IPS-15b (cell line): ENCODE data around the gene MEMO1.
"Not testable (repeated sequence)": the region's sequence is repeated elsewhere in the genome, so short reads cannot be mapped to it uniquely, and the experiment has no call there.

Experiments
- H3K27me3 ChIP-seq: one replicate; pipeline ENCODE4 v1.6.1; 2013; ENCODE audit warnings: low read length; ENCODE audit not compliant: control insufficient read depth, insufficient read depth
- H3K36me3 ChIP-seq: one replicate; pipeline ENCODE4 v1.6.1; 2013; ENCODE audit warnings: low read length; ENCODE audit not compliant: control insufficient read depth, insufficient read depth
- H3K4me1 ChIP-seq: one replicate; pipeline ENCODE4 v1.6.1; 2013; ENCODE audit warnings: mild to moderate bottlenecking, low read length; ENCODE audit not compliant: control insufficient read depth, insufficient read depth
- H3K4me3 ChIP-seq: one replicate; pipeline ENCODE4 v1.5.1; 2013; ENCODE audit warnings: low read depth, low read length
- H3K9ac ChIP-seq: one replicate; pipeline ENCODE4 v1.6.1; 2013; ENCODE audit warnings: low read depth, mild to moderate bottlenecking, low read length
- H3K9me3 ChIP-seq: one replicate; pipeline ENCODE4 v1.6.1; 2013; ENCODE audit warnings: mild to moderate bottlenecking, low read length; ENCODE audit not compliant: control insufficient read depth, insufficient read depth

Gene MEMO1

GRCh38 chr2:31842150-31842549 is 168.7 kb downstream of the MEMO1 start:
- not testable (repeated sequence) for H3K4me1 ChIP-seq, H3K27me3 ChIP-seq, H3K9me3 ChIP-seq, H3K36me3 ChIP-seq, H3K9ac ChIP-seq, H3K4me3 ChIP-seq

GRCh38 chr2:31835450-31835849 is 175.4 kb downstream of the MEMO1 start:
- no peaks in the 10 kb centered on the region for H3K27me3 ChIP-seq
- H3K9me3 ChIP-seq = no peaks in the 10 kb centered on the region
- no peaks in the 10 kb centered on the region for H3K4me1 ChIP-seq
- no peak overlapping the region for H3K4me3 ChIP-seq
- H3K9ac ChIP-seq = no peak overlapping the region
- H3K36me3 ChIP-seq = no peaks in the 10 kb centered on the region

- H3K36me3 ChIP-seq = no peaks in the 10 kb centered on the region
- no peaks in the 10 kb centered on the region for H3K9me3 ChIP-seq
- H3K27me3 ChIP-seq = no peaks in the 10 kb centered on the region
- no peak overlapping the region for H3K4me3 ChIP-seq
- no peaks in the 10 kb centered on the region for H3K4me1 ChIP-seq
- H3K9ac ChIP-seq = no peak overlapping the region
Measured at GRCh38 chr2:31832363-31832762, 178.4 kb downstream of the MEMO1 start.

- no peaks in the 10 kb centered on the region for H3K9me3 ChIP-seq
- no peaks in the 10 kb centered on the region for H3K36me3 ChIP-seq
- H3K9ac ChIP-seq = no peak overlapping the region
- no peak overlapping the region for H3K4me3 ChIP-seq
- no peaks in the 10 kb centered on the region for H3K27me3 ChIP-seq
- no peaks in the 10 kb centered on the region for H3K4me1 ChIP-seq
Measured at GRCh38 chr2:31831585-31831984, 179.2 kb downstream of the MEMO1 start.

- Histone ChIP-seq H3K9me3 (no peaks in the 10 kb centered on the region), H3K9ac (no peak overlapping the region), H3K4me3 (no peak overlapping the region), H3K36me3 (no peaks in the 10 kb centered on the region), H3K4me1 (no peaks in the 10 kb centered on the region), H3K27me3 (no peaks in the 10 kb centered on the region)
Measured at GRCh38 chr2:31828891-31829290, 181.9 kb downstream of the MEMO1 start.

GRCh38 chr2:31823558-31823957 is 187.2 kb downstream of the MEMO1 start:
- no peaks in the 10 kb centered on the region for H3K36me3 ChIP-seq
- H3K9me3 ChIP-seq = peaks cover 3% of the 10 kb centered on the region
- no peaks in the 10 kb centered on the region for H3K27me3 ChIP-seq
- H3K9ac ChIP-seq = no peak overlapping the region
- no peaks in the 10 kb centered on the region for H3K4me1 ChIP-seq
- H3K4me3 ChIP-seq = no peak overlapping the region

GRCh38 chr2:31822587-31822986 is 188.2 kb downstream of the MEMO1 start:
- Histone ChIP-seq H3K9me3 (peaks cover 3% of the 10 kb centered on the region), H3K4me1 (no peaks in the 10 kb centered on the region)

More at GRCh38 chr2:31822587-31822986, 188.2 kb downstream of the MEMO1 start:
- Histone ChIP-seq H3K4me3 (no peak overlapping the region), H3K27me3 (no peaks in the 10 kb centered on the region), H3K36me3 (no peaks in the 10 kb centered on the region), H3K9ac (no peak overlapping the region)
